Measurements from ENCODE around the gene LYAR.

GRCh38 chr4:4339504-4340085, 49.6 kb upstream of the LYAR start:
- TF ChIP-seq CTCF (IDR thresholded peaks at IDR 0.05 in 8 of 11, conservative IDR thresholded peaks at IDR 0.05 in 3 of 11) (no peak), POLR2A (IDR thresholded peaks at IDR 0.05) (no peak)
